Heart left ventricle (tissue), 13 donors: ENCODE data around the gene TOR4A.

Experiments
- CTCF ChIP-seq, 12 donors: fragments of 200-600 bp; sonication (generic) in 4 of 12; IDR thresholded peaks; one replicate each; pipeline versions ENCODE4 v1.5.0 to v1.8.0; 2018 to 2022; ENCODE audit warnings: antibody characterized with exemption in 12 of 12, mild to moderate bottlenecking in 5 of 12
- POLR2A ChIP-seq, 2 donors: fragments of 450-650 bp; IDR thresholded peaks; one replicate each; pipeline ENCODE4 v1.6.1; 2017; ENCODE audit warnings: antibody characterized with exemption in 2 of 2, mild to moderate bottlenecking in 2 of 2, moderate library complexity in 2 of 2
- donor health status: ischemic (EF 13 %, LVEDD 7.1; RV severe dilation, severe dysfunction).
- donor health status: DM: no; HTN: yes; CAD: no.
- donor health status: DM: no; HTN: no; CAD: no.
- donor health status: ischemic (EF 25% LVEDD 6.9; RV normal size, moderate dysfunction).
- donor health status: ischemic (EF 25% LVEDD 5.7; RV mildly dilated, moderate dysfunction).
- donor health status: ischemic (EF 35%, LVEDD 5.7; RV mildly dilated, moderate dysfunction).
- donor health status: nonischemic (EF 11% LVEDD 7.7; RV severe dilation, severe dysfunction).
- donor health status: DM: yes; HTN: yes; CAD: no.
- donor health status: PGD.
- donor health status: ischemic (EF 29% LVEDD 5.4; RV normal size, mild dysfunction).
- donor health status: nonischemic (EF 23%, LVEDD 6.1; RV moderate dilation, normal function).

- TF ChIP-seq CTCF (IDR thresholded peaks at IDR 0.05) (no peak), POLR2A (IDR thresholded peaks at IDR 0.05) (no peak)
Measured at GRCh38 chr9:137298401-137299202, 21.1 kb downstream of the TOR4A start.
